Pancreas (tissue), 10 donors: ENCODE data around the gene KDM2A. TPM values are rescaled to one million over a fixed set of nuclear protein-coding genes. Genes with fewer than 3 reads are reported as not detected.

Experiments
- ATAC-seq, 4 donors: fragments of 200-7000 bp; cut with Tn5 transposase; one replicate each; pipeline versions ENCODE4 v1.8.0 to v1.9.1; 2020; ENCODE audit warnings: mild to moderate bottlenecking in 4 of 4, moderate library complexity in 4 of 4
- DNase-seq, 6 donors: peaks; one replicate each; pipeline ENCODE4 v3.0.0-alpha.2; 2020
- FAIRE-seq: peaks from 2 replicates; lab custom pipeline; 2012; peaks lifted over from hg19 to GRCh38; lab: Jason Lieb, UNC
- H3K27ac ChIP-seq, 4 donors: fragments of 200-600 bp; sonication (generic); 1 replicate in 3 of 4; 2 replicates in 1 of 4; pipeline versions ENCODE4 v1.5.0 to v1.8.0; 2020
- H3K27me3 ChIP-seq, 4 donors: fragments of 200-600 bp; one replicate each; pipeline ENCODE4 v1.8.0; 2021
- H3K36me3 ChIP-seq, 3 donors: fragments of 200-600 bp; sonication (generic) in 1 of 3; one replicate each; pipeline versions ENCODE4 v1.5.0 to v1.8.0; 2020 to 2021
- H3K4me1 ChIP-seq, 3 donors: fragments of 200-600 bp; one replicate each; pipeline ENCODE4 v1.8.0; 2021
- H3K4me3 ChIP-seq, 4 donors: fragments of 200-600 bp; sonication (generic) in 2 of 4; one replicate each; pipeline versions ENCODE4 v1.5.0 to v1.8.0; 2020 to 2021
- H3K9me3 ChIP-seq, 4 donors: fragments of 200-600 bp; one replicate each; pipeline ENCODE4 v1.8.0; 2021
- WGBS, 2 donors: extraction: QIAGEN DNeasy Blood & Tissue Kit; methylation state at CpG; one replicate each; pipeline ENCODE4 v1.1.7; 2013; 5-methylcytosine and 5-hydroxymethylcytosine counted together
- intact Hi-C, 3 donors: fragments of 100-400 bp; cut with DNase I; formaldehyde crosslinking; loops; one replicate each; pipeline versions ENCODE4 v1.11.1 to v1.14.2; 2022
- polyA plus RNA-seq, 2 donors: library from polyadenylated mRNA; stranded (reverse); fragments of 200-250 nt; gene quantifications; one replicate each; pipeline ENCODE4 v1.2.3, GENCODE V29; 2013
- total RNA-seq, 6 donors: library from RNA; stranded (reverse); fragmentation: NEBNext Ultra II Directional in 4 of 6; extraction: Animal tissue kit (Norgen Biotek cat#: 25700) in 4 of 6; gene quantifications; one replicate each; pipeline versions ENCODE4 v1.2.1 to v1.2.4, GENCODE V29; 2021 to 2023
- TF ChIP-seq, protein P1 (sequence below), 4 donors: fragments of 200-600 bp; sonication (generic) in 3 of 4; IDR thresholded peaks; one replicate each; pipeline versions ENCODE4 v1.5.0 to v1.8.0; 2021; ENCODE audit warnings: antibody characterized with exemption in 4 of 4
- donor health status: healthy with polysubstance abuse.
- donor health status: DM: no; HTN: no; CAD: no; lungs with moderate emphysema.
- donor health status: DM: no; HTN: no; CAD: no.
- donor health status: control.
- donor health status: control.
- donor health status: Bipolar disorder and iron deficiency.
- donor health status: DM: yes; HTN: yes; CAD: no.
- donor health status: DM: no; HTN: no; CAD: no.
- donor health status: DM: no; HTN: no; CAD: no.
- donor health status: DM: yes; HTN: yes; CAD: no.

KDM2A gene
- total and polyA plus RNA-seq, 8 donors: 17.2 to 39.1 (median 22.5) TPM

DNA sequence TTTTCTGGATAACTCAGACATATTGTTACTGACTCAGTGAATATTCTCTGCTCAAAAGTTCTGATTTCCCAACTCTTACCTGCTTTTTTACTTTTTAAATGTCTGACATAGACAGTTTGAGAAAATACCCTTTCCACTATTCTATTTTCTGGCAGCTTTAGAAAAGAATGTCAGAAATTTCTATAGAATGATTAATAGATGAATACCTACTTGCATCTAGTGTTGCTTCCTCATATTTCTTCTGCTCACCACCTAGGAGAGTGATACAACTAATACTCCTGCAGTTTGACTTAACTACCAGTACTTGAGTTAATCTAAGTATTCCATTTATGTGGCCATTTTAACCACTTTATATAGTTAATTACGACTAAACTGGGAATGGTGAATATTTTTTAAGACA is 55.2 kb downstream of the KDM2A start:
- no peaks in the 10 kb centered on the region for H3K36me3 ChIP-seq
- TF ChIP-seq, protein P1, sequence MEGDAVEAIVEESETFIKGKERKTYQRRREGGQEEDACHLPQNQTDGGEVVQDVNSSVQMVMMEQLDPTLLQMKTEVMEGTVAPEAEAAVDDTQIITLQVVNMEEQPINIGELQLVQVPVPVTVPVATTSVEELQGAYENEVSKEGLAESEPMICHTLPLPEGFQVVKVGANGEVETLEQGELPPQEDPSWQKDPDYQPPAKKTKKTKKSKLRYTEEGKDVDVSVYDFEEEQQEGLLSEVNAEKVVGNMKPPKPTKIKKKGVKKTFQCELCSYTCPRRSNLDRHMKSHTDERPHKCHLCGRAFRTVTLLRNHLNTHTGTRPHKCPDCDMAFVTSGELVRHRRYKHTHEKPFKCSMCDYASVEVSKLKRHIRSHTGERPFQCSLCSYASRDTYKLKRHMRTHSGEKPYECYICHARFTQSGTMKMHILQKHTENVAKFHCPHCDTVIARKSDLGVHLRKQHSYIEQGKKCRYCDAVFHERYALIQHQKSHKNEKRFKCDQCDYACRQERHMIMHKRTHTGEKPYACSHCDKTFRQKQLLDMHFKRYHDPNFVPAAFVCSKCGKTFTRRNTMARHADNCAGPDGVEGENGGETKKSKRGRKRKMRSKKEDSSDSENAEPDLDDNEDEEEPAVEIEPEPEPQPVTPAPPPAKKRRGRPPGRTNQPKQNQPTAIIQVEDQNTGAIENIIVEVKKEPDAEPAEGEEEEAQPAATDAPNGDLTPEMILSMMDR (IDR thresholded peaks at IDR 0.05): no peak
- no peaks in the 10 kb centered on the region for H3K27me3 ChIP-seq
- no peak overlapping the region for H3K27ac ChIP-seq
- ATAC-seq (no peak), DNase-seq (no peak), FAIRE-seq (no peak)
- WGBS, 2 donors: 81 to 92% methylated on average over 1 of the region's 1 CpG
- H3K4me1 ChIP-seq: no peaks in the 10 kb centered on the region
- intact Hi-C loops: no loop called here
- H3K4me3 ChIP-seq: no peak overlapping the region
- no peaks in the 10 kb centered on the region for H3K9me3 ChIP-seq

DNA sequence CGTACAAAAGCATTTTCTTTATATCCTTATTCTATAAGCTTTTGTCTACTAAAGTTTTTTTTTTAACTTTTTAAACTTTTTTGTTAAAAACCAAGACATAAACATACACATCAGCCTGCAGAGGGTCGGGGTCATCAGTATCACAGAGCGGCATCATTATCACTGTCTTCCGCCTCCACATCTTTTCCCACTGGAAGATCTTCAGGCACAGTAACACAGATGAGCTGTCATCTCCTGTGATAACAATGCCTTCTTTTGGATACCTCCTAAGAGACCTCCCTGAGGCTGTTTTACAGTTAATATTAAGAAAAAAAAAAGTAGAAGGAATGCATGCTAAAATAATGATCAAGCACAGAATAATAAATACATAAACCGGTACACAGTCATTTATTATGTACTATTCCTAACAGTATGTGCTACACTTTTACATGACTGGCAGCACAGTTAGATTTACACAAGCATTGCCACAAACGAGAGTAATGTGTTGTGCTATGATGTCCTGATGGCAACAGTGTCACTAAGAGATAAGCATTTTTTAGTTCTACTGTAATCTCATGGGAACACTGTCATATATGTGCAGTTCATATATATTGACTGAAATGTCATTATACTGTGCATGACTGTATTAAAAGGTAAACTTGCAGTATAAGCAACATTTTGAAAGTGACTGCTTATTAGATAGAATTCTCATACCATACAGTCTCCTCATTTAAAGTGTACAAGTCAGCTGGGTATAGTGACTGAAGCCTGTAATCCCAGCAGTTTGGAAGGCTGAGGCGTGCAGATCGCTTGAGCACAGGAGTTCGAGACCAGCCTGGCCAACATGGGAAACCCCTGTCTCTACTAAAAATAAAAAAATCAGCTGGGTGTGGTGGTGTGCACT is 58.6 kb downstream of the KDM2A start:
- FAIRE-seq: no peak
- 87 to 89% methylated on average over 9 of the region's 9 CpGs for WGBS, 2 donors
- H3K4me3 ChIP-seq: no peak overlapping the region
- H3K9me3 ChIP-seq: no peaks in the 10 kb centered on the region
- intact Hi-C loops: no loop called here
- H3K27ac ChIP-seq: no peak overlapping the region
- DNase-seq: no peak
- TF ChIP-seq, protein P1 (IDR thresholded peaks at IDR 0.05): no peak
- H3K4me1 ChIP-seq: no peaks in the 10 kb centered on the region
- peaks cover 0 to 14% (median 3%) of the 10 kb centered on the region in 3 donors for H3K36me3 ChIP-seq
- H3K27me3 ChIP-seq: no peaks in the 10 kb centered on the region
- no peak for ATAC-seq

DNA sequence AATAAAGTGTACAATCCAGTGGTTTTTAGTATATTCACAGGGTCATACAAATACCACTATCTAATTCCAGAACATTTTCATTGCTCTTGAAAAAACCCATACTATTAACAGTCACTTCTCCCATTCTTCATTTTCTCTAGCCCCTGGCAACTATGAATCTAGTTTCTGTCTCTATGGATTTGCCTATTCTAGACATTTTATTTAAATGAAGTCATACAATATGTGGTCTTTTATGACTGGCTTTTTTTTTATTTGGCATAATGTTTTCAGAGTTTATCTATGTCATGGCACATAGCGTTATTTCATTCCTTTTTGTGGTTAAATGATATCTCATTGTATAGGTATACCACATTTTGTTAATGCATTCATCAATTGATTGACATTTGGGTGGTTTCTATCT is 59.4 kb downstream of the KDM2A start:
- WGBS, 2 donors: 87 to 91% methylated on average over 1 of the region's 1 CpG
- no peaks in the 10 kb centered on the region for H3K4me1 ChIP-seq
- H3K36me3 ChIP-seq: peaks cover 0 to 14% (median 3%) of the 10 kb centered on the region in 3 donors
- FAIRE-seq: no peak
- intact Hi-C loops: no loop called here
- ATAC-seq: no peak
- H3K4me3 ChIP-seq: no peak overlapping the region
- no peaks in the 10 kb centered on the region for H3K9me3 ChIP-seq
- no peak for DNase-seq
- TF ChIP-seq, protein P1 (IDR thresholded peaks at IDR 0.05): no peak
- H3K27ac ChIP-seq: no peak overlapping the region
- no peaks in the 10 kb centered on the region for H3K27me3 ChIP-seq

DNA sequence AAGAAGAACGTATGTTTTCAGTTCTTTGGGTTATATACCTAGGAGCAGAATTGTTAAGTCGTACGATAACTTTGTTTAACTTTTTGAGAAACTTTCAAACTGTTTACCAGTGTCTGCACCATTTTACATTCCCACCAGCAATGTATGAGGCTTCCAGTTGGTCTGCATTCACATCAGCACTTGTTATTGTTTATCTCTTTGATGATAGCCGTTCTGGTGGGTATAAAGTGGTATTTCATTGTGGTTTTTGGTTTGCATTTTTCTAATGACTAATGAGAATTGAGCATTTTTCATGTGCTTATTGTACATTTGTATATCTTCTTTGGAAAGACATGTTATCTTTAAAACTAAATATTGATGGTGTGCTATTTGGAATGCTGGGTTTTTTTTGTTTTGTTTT is 59.8 kb downstream of the KDM2A start:
- peaks cover 0 to 14% (median 3%) of the 10 kb centered on the region in 3 donors for H3K36me3 ChIP-seq
- ATAC-seq (no peak), FAIRE-seq (no peak), DNase-seq (no peak)
- intact Hi-C loops: no loop called here
- H3K4me1 ChIP-seq: no peaks in the 10 kb centered on the region
- no peaks in the 10 kb centered on the region for H3K27me3 ChIP-seq
- H3K4me3 ChIP-seq: no peak overlapping the region
- 74 to 80% methylated on average over 4 of the region's 4 CpGs for WGBS, 2 donors
- H3K9me3 ChIP-seq: no peaks in the 10 kb centered on the region
- TF ChIP-seq, protein P1 (IDR thresholded peaks at IDR 0.05): no peak
- H3K27ac ChIP-seq: no peak overlapping the region
